NCI-H226 (cell line): Measurements from ENCODE around the gene KIAA0513.
"Not testable (repeated sequence)": the region's sequence is repeated elsewhere in the genome, so short reads cannot be mapped to it uniquely, and the experiment has no call there.

Source experiments
- DNase-seq: peaks from one replicate; pipeline ENCODE4 v3.0.0-alpha.2; 2015

The KIAA0513 gene

DNA sequence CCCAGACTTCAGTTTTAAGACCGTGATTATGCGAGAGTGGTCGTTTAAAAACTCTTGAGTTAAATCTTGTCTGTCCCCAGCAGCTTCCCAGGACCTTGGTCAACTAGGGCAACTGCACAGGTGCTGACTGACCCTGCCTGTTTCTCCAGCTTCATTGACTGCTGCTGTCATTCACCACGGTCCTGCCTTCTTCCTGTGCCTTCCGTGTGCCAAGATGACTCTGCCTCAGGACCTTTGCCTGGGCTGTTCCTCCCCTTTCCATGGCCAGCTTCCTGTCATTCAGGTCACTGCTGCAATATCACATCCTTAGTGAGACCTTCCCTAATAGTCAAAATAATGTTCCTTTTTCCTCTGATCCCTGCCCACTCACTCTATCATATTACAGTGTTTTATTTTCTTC, 3.9 kb downstream of the KIAA0513 start:
- DNase-seq: no peak

DNA sequence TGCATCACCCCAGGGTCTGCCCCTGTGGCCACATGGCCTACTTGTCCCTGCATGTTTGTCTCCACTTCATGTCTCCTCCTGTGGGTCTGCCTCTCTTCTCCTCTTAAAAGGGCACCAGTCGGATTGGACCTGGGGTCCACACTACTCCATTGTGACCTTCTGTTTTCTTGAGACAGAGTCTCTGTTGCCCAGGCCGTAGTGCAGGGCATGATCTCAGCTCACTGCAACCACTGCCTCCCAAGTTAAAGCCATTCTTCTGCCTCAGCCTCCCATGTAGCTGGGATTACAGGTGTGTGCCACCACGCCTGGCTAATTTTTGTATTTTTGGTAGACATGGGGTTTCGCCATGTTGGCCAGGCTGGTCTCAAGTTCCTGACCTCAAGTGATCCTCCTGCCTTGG, 4.6 kb downstream of the KIAA0513 start:
- not testable (repeated sequence) for DNase-seq

DNA sequence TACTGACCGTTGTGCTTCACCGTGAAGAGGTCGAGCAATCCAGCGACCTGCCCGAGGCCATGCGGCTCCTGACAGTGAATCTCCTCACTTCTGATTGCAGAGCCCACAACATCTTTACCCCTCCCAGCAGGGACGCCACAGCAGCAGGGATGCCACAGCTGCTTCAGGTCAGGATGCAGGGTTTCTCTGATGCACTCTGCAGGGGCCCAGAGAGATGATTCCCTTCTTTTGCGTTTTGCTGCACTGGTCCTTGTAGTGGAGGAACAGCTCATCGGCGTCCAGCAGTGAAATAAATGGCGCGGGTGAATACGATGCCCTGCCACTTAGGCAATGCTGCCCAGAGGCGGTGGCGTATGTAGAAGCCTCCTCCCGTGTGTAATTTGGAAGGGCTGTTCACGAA, 5.6 kb downstream of the KIAA0513 start:
- DNase-seq: no peak

GRCh38 chr16:85034591-85035433, 7.2 kb downstream of the KIAA0513 start:
- no peak for DNase-seq

GRCh38 chr16:85036236-85037049, 8.8 kb downstream of the KIAA0513 start:
- no peak for DNase-seq

GRCh38 chr16:85037050-85037410, 9.4 kb downstream of the KIAA0513 start:
- DNase-seq: peak; percentile 42

GRCh38 chr16:85037721-85038120, 10.1 kb downstream of the KIAA0513 start:
- no peak for DNase-seq

- no peak for DNase-seq
Observed at GRCh38 chr16:85040685-85041084, 13.1 kb downstream of the KIAA0513 start.

- no peak for DNase-seq
Observed at GRCh38 chr16:85041219-85042166, 13.9 kb downstream of the KIAA0513 start.

- no peak for DNase-seq
Observed at GRCh38 chr16:85042167-85042526, 14.6 kb downstream of the KIAA0513 start.

DNA sequence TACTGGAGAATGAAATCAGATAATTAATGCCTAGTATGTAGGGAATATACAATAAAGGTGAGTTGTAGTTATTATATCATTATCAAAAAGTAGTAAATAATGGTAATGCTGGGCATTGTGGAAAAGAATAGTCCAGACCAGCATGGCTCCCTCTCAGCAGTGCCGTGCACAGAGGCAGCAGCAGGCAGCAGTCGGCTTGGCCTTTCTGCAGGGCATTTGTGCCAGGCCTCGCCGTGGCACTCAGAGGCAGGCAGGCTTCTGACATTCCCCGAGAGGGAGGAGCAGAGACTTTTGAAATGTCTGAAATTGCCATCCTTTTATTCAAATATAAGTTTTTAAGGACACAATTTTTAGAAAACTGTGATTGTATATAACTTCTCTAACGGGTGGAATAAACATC, 15.0 kb downstream of the KIAA0513 start:
- DNase-seq: no peak

DNA sequence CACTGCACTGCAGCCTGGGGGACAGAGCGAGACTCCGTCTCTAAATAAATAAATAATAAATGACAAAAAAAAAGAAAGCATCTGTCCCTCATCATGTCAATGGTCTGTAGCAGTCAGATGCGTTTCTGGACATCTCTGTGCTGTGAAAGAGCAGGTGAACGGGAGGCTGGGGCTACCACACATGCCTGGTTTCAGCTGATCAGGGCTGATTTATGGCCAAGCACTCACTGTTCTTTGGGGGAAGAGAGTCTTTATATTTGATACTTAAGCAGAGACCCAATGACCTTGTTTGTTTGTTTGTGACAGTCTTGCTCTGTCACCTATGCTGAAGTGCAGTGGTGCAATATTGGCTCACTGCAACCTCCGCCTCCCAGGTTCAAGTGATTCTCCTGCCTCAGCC, 17.5 kb downstream of the KIAA0513 start:
- DNase-seq: no peak

GRCh38 chr16:85045641-85046471, 18.3 kb downstream of the KIAA0513 start:
- no peak for DNase-seq

DNA sequence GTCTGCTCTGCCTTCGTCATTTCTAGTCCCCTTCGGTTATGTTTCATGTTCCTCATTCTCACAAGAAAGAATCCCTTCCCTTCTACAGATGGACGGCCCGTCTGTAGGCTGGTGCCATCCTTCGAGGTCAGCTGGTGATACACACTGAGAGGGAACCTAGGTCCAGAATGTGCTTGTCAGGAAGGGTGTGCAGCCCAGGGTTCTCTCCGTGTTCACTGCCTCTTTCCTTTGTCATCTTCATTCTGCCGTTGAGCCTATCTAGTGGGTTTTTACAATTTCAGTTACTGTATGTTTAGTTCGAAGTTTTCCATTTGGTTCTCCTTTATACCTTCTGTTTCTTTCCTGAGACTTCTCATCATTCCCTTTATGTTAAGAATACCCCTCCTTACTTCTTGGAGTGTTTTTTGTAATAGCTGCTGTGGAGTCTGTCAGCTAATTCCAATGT, 18.9 kb downstream of the KIAA0513 start:
- DNase-seq: no peak

DNA sequence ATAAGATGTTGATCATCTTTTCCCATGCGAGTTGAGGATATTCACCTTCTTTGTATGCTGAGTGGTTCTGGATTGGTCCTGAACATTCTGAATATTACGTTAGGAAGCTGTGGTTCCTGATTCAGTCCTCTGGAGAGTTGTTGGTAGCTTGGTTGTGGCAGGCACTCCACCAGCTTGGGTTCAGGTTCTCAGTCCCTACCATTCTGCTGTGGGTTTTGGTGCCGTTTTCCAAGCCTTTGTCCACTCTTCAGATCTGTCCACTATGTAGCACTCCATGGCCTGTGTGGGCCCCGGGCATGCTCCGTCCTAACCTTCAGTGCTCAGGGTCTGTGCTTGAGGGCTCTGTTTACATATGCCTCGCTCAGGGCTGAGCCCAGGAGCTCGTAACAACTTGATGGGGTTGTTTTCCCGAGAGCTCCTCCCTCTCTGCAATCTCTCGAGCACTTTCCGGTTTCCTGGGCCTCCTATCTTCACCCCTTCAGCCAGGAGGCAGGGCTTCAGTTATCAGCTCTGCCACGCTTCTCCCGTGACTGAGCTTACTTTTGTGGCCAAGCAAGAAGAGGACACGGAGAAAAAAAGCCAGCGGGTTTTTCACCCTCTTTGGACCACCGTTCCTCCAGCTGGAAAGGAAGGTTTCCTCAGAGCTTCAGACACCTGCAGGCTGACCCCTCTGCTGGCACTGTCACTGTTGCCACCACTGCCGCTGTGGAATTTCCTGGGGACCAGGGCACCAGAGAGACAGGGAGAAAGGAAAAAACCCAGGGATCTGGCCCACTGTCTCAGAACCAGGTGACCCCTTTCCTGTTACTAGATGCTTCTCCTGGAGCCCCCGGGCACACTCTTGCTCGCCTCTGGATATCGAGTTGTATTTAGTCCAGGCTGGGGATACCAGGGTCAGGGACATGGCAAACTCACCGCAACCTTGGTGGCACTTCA, 19.6 kb downstream of the KIAA0513 start:
- no peak for DNase-seq

- no peak for DNase-seq
Observed at GRCh38 chr16:85047867-85048455, 20.4 kb downstream of the KIAA0513 start.

GRCh38 chr16:85048921-85049562, 21.4 kb downstream of the KIAA0513 start:
- no peak for DNase-seq

DNA sequence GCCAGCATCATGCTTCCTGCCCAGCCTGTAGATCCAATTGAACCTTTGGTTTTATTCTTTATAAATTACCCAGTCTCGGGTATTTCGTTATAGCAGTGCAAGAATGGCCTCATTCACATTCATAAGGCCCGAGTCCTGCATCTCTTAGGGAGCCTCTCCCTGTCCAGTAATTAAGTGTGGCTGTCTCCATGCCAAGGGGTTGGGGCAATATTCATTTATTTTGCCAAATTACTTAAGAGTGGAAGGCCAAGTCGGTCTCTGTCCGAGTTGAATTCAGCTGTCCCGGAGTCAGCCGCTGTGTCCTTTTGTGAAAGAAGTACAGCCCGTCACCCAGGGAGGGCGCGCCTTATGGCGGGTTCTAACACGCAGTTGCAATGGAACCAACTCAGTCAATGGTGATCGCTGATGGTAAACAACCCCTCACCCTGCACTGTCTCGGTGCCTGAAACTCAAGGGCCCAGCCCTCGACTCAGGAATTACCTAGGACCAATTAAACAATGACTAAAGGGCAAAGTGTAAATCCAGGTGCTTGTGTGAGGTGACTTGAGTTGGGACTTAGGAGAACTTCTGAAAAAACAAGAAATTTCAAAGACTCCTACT, 22.2 kb downstream of the KIAA0513 start:
- DNase-seq: no peak

DNA sequence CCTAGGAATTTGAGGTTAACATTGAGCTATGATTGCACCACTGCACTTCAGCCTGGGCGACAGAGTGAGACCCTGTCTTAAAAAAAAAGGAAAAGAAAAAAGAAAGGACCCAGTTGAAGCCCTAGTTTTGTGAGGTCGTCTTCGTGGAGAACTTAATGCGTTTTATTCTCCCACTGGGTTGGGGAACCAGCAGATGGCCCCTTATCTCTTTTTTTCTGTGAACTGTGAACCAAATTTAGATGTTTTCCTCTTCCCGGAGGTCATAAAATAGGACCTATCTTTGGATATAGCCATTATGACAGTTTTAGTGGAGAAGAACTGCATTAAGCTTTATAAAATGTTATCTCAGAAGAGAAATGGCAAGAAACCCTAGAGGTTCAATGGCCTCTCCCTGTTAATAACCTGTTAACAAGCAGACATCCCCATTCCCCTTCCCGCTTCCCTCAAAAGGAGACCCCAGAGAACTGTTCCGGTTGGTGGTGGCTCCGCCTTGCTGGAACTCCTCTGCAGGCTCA, 23.5 kb downstream of the KIAA0513 start:
- no peak for DNase-seq
